GM12865 (cell line): ENCODE data around the gene KIAA1217.
A peak's percentile ranks its signal among the peaks of the same experiment; 100 is the strongest.

Experiments
- DNase-seq: peaks from one replicate; pipeline ENCODE4 v3.0.0; 2010; ENCODE audit warnings: low read depth
- H3K4me3 ChIP-seq: 2 replicates; pipeline ENCODE4 v1.5.1; 2011; ENCODE audit warnings: mild to moderate bottlenecking, low read depth, low read length, control low read depth
- CTCF ChIP-seq: IDR thresholded peaks from 2 replicates; pipeline ENCODE4 v1.5.1; 2011; ENCODE audit warnings: low read length, control low read depth, low read depth, inconsistent platforms; ENCODE audit not compliant: insufficient read depth; ENCODE audit errors: missing control alignments

KIAA1217 gene

GRCh38 chr10:24406809-24407483, 198.0 kb downstream of the KIAA1217 start:
- DNase-seq = no peak
- H3K4me3 ChIP-seq = no peak overlapping the region
- no peak for TF ChIP-seq CTCF

- H3K4me3 ChIP-seq = no peak overlapping the region
- TF ChIP-seq CTCF = no peak
- no peak for DNase-seq
These were observed 199.0 kb downstream of the KIAA1217 start for GRCh38 chr10:24407928-24408327.

- no peak for DNase-seq
- no peak for TF ChIP-seq CTCF
These were observed 199.4 kb downstream of the KIAA1217 start for GRCh38 chr10:24408365-24408764.

GRCh38 chr10:24414597-24414996, 205.7 kb downstream of the KIAA1217 start:
- peak; percentile 11 for DNase-seq
- no peak overlapping the region for H3K4me3 ChIP-seq
- no peak for TF ChIP-seq CTCF

More at GRCh38 chr10:24408365-24408764, 199.4 kb downstream of the KIAA1217 start:
- H3K4me3 ChIP-seq = no peak overlapping the region

- no peak for TF ChIP-seq CTCF
- DNase-seq = no peak
- no peak overlapping the region for H3K4me3 ChIP-seq
These were observed 206.7 kb downstream of the KIAA1217 start for GRCh38 chr10:24415455-24416125.

- TF ChIP-seq CTCF = no peak
These were observed 207.3 kb downstream of the KIAA1217 start for GRCh38 chr10:24416248-24416647.

More at GRCh38 chr10:24416248-24416647, 207.3 kb downstream of the KIAA1217 start:
- DNase-seq = no peak
- H3K4me3 ChIP-seq = no peak overlapping the region
